Astrocyte of the cerebellum (primary cell): ENCODE measurements around the gene RRP12.

ENCODE experiments used
- DNase-seq: peaks from one replicate; pipeline ENCODE4 v3.0.0-alpha.2; 2011; ENCODE audit warnings: low read depth
- H3K4me3 ChIP-seq: 2 replicates; pipeline ENCODE4 v1.5.1; 2011; ENCODE audit warnings: mild to moderate bottlenecking, low read depth, low read length, moderate library complexity
- CTCF ChIP-seq: IDR thresholded peaks from 2 replicates; pipeline ENCODE4 v1.5.1; 2012; ENCODE audit warnings: low read length, low read depth, moderate library complexity, mild to moderate bottlenecking; ENCODE audit errors: missing control alignments
- in situ Hi-C: cut with HindIII; loops from 2 replicates; pipeline ENCODE4 v1.10.0; 2017; ENCODE audit warnings: low sequenced_read_pairs

RRP12 gene

GRCh38 chr10:97362310-97363033 lies 38.7 kb downstream of the RRP12 start:
- no peak overlapping the region for H3K4me3 ChIP-seq
- in situ Hi-C loops: no loop called here
- DNase-seq: no peak
- TF ChIP-seq CTCF: no peak

- no peak for DNase-seq
- H3K4me3 ChIP-seq: no peak overlapping the region
- in situ Hi-C loops: no loop called here
- TF ChIP-seq CTCF: no peak
These were observed 39.6 kb downstream of the RRP12 start for GRCh38 chr10:97361537-97361901.

GRCh38 chr10:97360705-97361536 lies 40.2 kb downstream of the RRP12 start:
- no peak for TF ChIP-seq CTCF
- in situ Hi-C loops: no loop called here
- no peak for DNase-seq
- H3K4me3 ChIP-seq: no peak overlapping the region

- H3K4me3 ChIP-seq: no peak overlapping the region
- in situ Hi-C loops: no loop called here
- DNase-seq: no peak
- no peak for TF ChIP-seq CTCF
These were observed 42.4 kb downstream of the RRP12 start for GRCh38 chr10:97358781-97359180.

- no peak for DNase-seq
- H3K4me3 ChIP-seq: no peak overlapping the region
- in situ Hi-C loops: no loop called here
- TF ChIP-seq CTCF: no peak
These were observed 42.8 kb downstream of the RRP12 start for GRCh38 chr10:97358349-97358748.

GRCh38 chr10:97356918-97357317 lies 44.2 kb downstream of the RRP12 start:
- no peak overlapping the region for H3K4me3 ChIP-seq
- in situ Hi-C loops: no loop called here
- no peak for DNase-seq
- TF ChIP-seq CTCF: no peak
